GM12873 (cell line): ENCODE results near the gene CNTN5.
A peak's percentile ranks its signal among the peaks of the same experiment; 100 is the strongest.

Experiments used
- TF ChIP-seq, protein P1 (sequence below): IDR thresholded peaks from 2 replicates; pipeline ENCODE4 v1.5.1; 2012; ENCODE audit warnings: low read depth, mild to moderate bottlenecking, moderate library complexity, low read length, control low read depth; ENCODE audit not compliant: insufficient read depth; ENCODE audit errors: missing control alignments

Gene CNTN5

DNA sequence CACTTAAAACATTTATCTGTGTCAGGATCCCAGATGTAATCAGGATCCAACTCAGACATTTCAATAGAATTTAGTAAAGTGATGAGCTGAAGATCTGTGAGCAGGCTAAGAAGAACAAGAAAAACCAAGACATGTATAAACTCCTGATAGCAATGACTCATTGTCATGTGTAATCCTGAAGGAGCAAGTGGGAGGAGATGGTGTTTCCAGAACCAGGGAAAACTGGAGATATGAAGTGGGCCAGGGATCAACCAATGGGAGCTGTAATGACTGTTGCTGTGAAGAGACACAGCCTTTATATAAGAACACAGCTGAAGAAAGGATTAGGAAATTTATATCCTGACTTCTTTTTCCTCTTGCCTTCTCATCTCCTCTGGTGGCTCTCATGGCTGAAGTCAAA is 983.8 kb downstream of the CNTN5 start:
- TF ChIP-seq, protein P1, sequence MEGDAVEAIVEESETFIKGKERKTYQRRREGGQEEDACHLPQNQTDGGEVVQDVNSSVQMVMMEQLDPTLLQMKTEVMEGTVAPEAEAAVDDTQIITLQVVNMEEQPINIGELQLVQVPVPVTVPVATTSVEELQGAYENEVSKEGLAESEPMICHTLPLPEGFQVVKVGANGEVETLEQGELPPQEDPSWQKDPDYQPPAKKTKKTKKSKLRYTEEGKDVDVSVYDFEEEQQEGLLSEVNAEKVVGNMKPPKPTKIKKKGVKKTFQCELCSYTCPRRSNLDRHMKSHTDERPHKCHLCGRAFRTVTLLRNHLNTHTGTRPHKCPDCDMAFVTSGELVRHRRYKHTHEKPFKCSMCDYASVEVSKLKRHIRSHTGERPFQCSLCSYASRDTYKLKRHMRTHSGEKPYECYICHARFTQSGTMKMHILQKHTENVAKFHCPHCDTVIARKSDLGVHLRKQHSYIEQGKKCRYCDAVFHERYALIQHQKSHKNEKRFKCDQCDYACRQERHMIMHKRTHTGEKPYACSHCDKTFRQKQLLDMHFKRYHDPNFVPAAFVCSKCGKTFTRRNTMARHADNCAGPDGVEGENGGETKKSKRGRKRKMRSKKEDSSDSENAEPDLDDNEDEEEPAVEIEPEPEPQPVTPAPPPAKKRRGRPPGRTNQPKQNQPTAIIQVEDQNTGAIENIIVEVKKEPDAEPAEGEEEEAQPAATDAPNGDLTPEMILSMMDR: no peak

DNA sequence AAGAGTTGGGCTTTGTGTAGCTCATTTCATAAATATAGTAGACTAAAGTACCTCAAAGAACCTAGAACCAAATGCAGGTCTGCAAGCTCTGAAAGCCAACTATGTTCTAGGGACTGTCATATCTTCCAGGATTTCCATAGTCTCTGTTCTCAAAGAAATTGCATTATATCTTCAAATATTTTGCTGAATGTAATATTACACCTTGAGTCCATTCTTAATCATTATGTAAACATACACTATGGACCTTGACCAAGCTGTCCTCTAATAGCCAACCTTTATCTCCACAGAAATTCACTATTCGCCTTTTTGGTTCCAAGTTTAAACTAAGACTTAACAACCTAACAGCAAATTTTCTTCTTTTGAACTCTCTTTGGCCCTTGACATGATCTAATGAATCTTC is 987.7 kb downstream of the CNTN5 start:
- TF ChIP-seq, protein P1: no peak

DNA sequence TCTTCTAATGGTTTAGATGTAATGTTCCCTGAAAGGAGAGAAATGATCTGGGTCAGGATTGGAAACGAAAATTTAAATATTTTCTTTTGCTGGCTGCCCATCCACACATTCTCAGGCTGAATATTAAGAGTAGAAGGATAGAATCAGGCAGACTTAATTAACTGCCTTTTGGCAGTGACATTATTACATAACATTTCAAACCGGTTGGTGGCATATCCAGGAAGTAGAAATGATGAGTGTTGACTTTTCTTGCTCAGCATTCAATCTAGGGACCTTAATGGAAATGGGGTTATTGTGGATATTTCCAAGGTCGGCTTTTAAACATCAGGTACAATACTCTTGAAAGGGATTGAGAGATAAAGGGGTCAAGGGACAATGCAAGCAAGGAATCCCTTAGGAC is 989.0 kb downstream of the CNTN5 start:
- TF ChIP-seq, protein P1: no peak

DNA sequence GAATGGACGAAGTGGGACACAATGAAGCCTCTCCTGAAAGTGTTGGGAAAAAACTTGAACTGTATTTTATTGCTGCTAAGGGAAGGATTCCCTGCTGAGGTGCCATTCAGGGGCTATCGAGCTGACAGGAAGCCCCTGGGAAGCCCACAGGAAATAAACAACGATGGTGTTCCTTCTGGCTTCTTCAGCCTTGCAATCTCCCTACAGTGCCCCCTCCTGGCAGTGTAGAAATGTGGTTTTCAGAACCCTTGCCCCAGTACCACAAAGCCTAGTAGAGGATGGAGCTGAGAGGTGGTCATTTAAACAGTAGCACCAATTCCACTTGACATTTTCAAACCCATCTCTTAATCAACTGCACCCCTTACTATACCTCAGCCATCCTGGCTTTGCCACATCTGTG is 989.6 kb downstream of the CNTN5 start:
- TF ChIP-seq, protein P1: peak; percentile 50

DNA sequence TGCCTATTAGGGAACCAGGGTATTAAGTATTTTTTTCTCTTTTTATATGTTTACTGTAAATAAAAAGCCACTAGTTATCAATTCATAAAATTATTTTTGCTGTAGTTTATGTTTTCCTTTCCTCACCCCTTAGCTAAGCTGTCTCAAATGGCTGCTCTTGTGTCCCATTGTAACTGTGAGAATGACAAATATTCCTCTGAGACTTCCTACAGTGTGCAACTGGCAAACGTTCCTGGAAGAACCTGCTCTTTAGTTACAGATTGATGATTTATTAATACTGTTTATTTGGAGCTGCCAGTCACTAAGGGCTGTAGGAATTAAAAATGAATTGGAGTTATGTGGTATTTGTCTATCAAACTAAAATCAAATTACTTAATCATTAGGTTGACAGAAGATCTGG is 990.9 kb downstream of the CNTN5 start:
- TF ChIP-seq, protein P1: no peak

DNA sequence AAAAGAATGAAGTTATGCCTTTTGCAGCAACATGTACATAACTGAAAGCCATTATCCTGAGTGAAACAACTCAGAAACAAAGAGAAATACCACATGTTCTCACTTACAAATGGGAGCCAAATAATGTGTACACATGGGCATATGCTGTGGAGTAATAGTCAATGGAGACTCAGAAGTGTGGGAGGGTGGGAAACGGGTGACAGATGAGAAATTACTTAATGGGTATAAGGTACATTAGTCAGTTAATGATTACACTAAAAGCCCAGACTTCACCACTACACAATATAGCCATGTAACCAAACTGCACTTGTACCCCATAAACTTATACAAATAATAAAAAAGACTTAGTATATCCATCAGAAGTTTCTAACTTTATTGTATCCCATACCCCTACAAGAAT is 992.3 kb downstream of the CNTN5 start:
- TF ChIP-seq, protein P1: no peak

DNA sequence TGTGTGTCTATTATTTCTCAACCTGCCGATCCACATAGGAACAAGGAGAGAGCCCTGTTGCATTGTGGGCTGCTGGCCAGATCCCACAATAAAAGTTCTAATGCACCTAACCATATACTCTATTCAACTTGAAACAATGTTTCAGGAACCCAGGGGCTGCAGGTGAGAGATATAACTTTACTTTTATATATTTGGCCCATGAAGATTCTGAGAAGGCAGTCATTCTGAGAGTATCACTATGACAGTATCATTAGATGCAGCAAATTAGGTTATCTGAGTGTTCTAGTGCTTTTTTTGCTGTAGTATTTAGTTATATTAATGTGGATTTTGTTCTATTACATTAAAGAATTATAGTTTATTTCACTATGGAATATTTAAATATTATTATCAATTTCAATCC is 1011.2 kb downstream of the CNTN5 start:
- TF ChIP-seq, protein P1: no peak
